Measurements from ENCODE around the gene NUCB1. TPM values are rescaled to one million over a fixed set of nuclear protein-coding genes. Genes with fewer than 3 reads are reported as not detected.
A peak's percentile ranks its signal among the peaks of the same experiment; 100 is the strongest.

NUCB1 gene
- total and polyA plus RNA-seq, 2 donors (not counting 3 experiments of a cell fraction or from before 2014, with no cell fraction given) = 194 to 231 TPM

DNA sequence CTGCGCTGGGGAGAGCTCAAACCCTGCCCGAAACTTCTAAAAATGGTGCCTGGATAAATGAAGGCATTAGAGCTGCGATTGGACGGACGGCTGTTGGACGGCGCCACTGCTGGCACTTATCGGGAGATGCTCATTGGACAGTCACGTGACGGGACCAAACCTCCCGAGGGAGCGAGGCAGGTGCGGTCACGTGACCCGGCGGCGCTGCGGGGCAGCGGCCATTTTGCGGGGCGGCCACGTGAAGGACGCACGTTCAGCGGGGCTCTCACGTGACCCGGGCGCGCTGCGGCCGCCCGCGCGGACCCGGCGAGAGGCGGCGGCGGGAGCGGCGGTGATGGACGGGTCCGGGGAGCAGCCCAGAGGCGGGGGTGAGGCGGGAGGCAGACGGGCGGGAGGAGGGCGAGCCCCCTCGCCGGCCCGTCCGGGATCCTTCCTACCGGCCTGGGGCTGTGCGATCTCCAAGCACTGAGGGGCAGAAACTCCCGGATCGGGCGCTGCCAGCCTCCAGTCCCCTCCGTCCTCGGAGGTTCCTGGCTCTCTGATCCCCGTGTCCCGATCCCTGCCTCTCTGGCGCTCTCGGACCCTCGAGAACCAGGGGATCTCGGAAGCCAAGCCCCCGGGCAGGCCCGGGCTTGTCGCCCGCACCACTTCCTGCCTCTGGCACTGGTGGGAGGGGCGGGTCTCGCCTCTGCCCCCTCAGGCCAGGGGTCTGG, 54.6 kb downstream of the NUCB1 start, which contains the start of gene BAX:
BAX (plus strand) TSS at position 281 of the 713 bp plus-strand sequence; CDS start at position 335, 54 bp downstream.
- Histone ChIP-seq H3K79me2 (ENCODE audit: control insufficient read depth, insufficient read depth, low read length) (peaks cover 24% of the 10 kb centered on the region), H3K4me3 (replicated peaks in 1 of 3; ENCODE audit: insufficient read depth in 1 of 3, low read depth in 1 of 3, low read length in 3 of 3) (peak within 1 kb of the TSS; percentile 53 to 99 (median 66)), H3K4me1 (ENCODE audit: control insufficient read depth, extremely low read depth, insufficient read depth, low read length) (peaks cover 18% of the 10 kb centered on the region), H3K9me3 (replicated peaks; ENCODE audit: control insufficient read depth, insufficient read depth, low read length) (no peaks in the 10 kb centered on the region), H4K20me1 (replicated peaks; ENCODE audit: control insufficient read depth, extremely low read depth, insufficient read depth, low read length) (no peaks in the 10 kb centered on the region), H2AFZ (ENCODE audit: low read depth, low read length) (peak within 1 kb of the TSS; percentile 86), H3K9me1 (replicated peaks; ENCODE audit: control insufficient read depth, extremely low read depth, insufficient read depth, low read length) (no peaks in the 10 kb centered on the region), H3K27ac (ENCODE audit: insufficient read depth, low read depth, low read length) (peak within 1 kb of the TSS; percentile 84), H3K27me3 (ENCODE audit: control insufficient read depth in 2 of 2, insufficient read depth in 2 of 2, low read length in 2 of 2) (no peaks in the 10 kb centered on the region), H3K36me3 (ENCODE audit: control insufficient read depth in 2 of 2, extremely low read depth in 1 of 2, insufficient read depth in 2 of 2, low read length in 2 of 2) (peaks cover 0 to 3% of the 10 kb centered on the region in 2 experiments), H3K4me2 (ENCODE audit: insufficient read depth, low read length) (peak within 1 kb of the TSS; percentile 82), H3K9ac (replicated peaks; ENCODE audit: extremely low read depth, insufficient read depth, low read length) (peak within 1 kb of the TSS; percentile 94)
- DNase-seq (ENCODE audit: low read depth, low spot score) (peak; percentile 98), FAIRE-seq (peak; percentile 86)
- ChIA-PET POLR2A (interaction anchor here (1.0 to 1.2 kb wide), 3 partner anchors 9 to 83 kb away, joined by 4 read pairs; partner anchors contain the start of gene NUCB1), CTCF (interaction anchor here (0.6 to 3.5 kb wide), 3 partner anchors 9 to 112 kb away, joined by 3 to 21 read pairs (median 5); no protein-coding TSS in a partner anchor)
- intact Hi-C loops (cut with micrococcal nuclease) = loop anchor here (1.0 to 2.0 kb wide), 2 partner anchors 11 to 54 kb away; partner anchors contain the start of genes FTL and NUCB1
- dilution Hi-C loops (cut with MboI; ENCODE audit: extremely low pct_ligation_motif_present, low sequenced_read_pairs) = no loop called here
- TF ChIP-seq CTCF (IDR thresholded peaks at IDR 0.05; ENCODE audit: extremely low read depth in 1 of 2, insufficient read depth in 1 of 2, low read depth in 1 of 2, low read length in 2 of 2) (no peak), GATA2 (IDR thresholded peaks at IDR 0.05; ENCODE audit: insufficient read depth, insufficient read length, low read depth, low read length) (no peak), MYC (IDR thresholded peaks at IDR 0.05; ENCODE audit: low read depth, low read length) (no peak), EZH2 (IDR thresholded peaks at IDR 0.05; ENCODE audit: borderline replicate concordance, low read depth, low read length, severe bottlenecking) (no peak), POLR2AphosphoS5 (IDR thresholded peaks at IDR 0.05; ENCODE audit: insufficient read depth, low read depth, low read length) (peak; percentile 96), POLR2A (IDR thresholded peaks at IDR 0.05; ENCODE audit: low read depth, low read length) (peak; percentile 97)
- TF ChIP-seq, protein P1, sequence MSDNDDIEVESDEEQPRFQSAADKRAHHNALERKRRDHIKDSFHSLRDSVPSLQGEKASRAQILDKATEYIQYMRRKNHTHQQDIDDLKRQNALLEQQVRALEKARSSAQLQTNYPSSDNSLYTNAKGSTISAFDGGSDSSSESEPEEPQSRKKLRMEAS (IDR thresholded peaks at IDR 0.05; ENCODE audit: insufficient read depth, insufficient read length) = peak; percentile 100
- BruUV-seq (replicated peaks) = TSS peak; percentile 71

Data from endothelial cell of umbilical vein (primary cell).